Measurements from ENCODE around the gene TWF2. TPM values are rescaled to one million over a fixed set of nuclear protein-coding genes. Genes with fewer than 3 reads are reported as not detected.

Gene TWF2
- total RNA-seq, 4 donors from 2014 or later: 50.1 to 116 (median 78.3) TPM

GRCh38 chr3:52217409-52217805 lies 21.6 kb downstream of the TWF2 start:
- DNase-seq (ENCODE audit: low spot score): no peak

GRCh38 chr3:52216585-52217408 lies 22.2 kb downstream of the TWF2 start:
- ATAC-seq (ENCODE audit: low FRiP score) (peak; percentile 97), DNase-seq (ENCODE audit: low spot score) (no peak)
- TF ChIP-seq CTCF (IDR thresholded peaks at IDR 0.05): no peak

More at GRCh38 chr3:52217409-52217805, 21.6 kb downstream of the TWF2 start:
- ATAC-seq (ENCODE audit: low FRiP score): no peak
- TF ChIP-seq CTCF (IDR thresholded peaks at IDR 0.05): no peak

- ATAC-seq (ENCODE audit: low FRiP score): no peak
- DNase-seq (ENCODE audit: low spot score): no peak
- no peak for TF ChIP-seq CTCF (IDR thresholded peaks at IDR 0.05)
These were observed 23.6 kb downstream of the TWF2 start for GRCh38 chr3:52215351-52215750.

- DNase-seq (ENCODE audit: low spot score) (no peak), ATAC-seq (ENCODE audit: low FRiP score) (no peak)
- no peak for TF ChIP-seq CTCF (IDR thresholded peaks at IDR 0.05)
These were observed 25.1 kb downstream of the TWF2 start for GRCh38 chr3:52213901-52214300.

- no peak for ATAC-seq (ENCODE audit: low FRiP score)
These were observed 26.0 kb downstream of the TWF2 start for GRCh38 chr3:52213005-52213404.

GRCh38 chr3:52211268-52211891 lies 27.6 kb downstream of the TWF2 start:
- no peak for DNase-seq (ENCODE audit: low spot score)
- no peak for ATAC-seq (ENCODE audit: low FRiP score)
- TF ChIP-seq CTCF (IDR thresholded peaks at IDR 0.05): no peak

More at GRCh38 chr3:52213005-52213404, 26.0 kb downstream of the TWF2 start:
- TF ChIP-seq CTCF (IDR thresholded peaks at IDR 0.05): no peak
- no peak for DNase-seq (ENCODE audit: low spot score)

All from omental fat pad (tissue), 4 donors.